Type B pancreatic cell (in vitro differentiated cells): ENCODE results near the gene NACAD. TPM values are rescaled to one million over a fixed set of nuclear protein-coding genes. Genes with fewer than 3 reads are reported as not detected.

Source experiments
- DNase-seq: peaks from one replicate; pipeline ENCODE4 v3.0.0; 2021; ENCODE audit warnings: mixed read lengths; ENCODE audit not compliant: unreplicated experiment; ENCODE audit errors: extremely low spot score
- H3K27ac Mint-ChIP-seq: 2 replicates; pipeline ENCODE4 v1.8.0; 2021; ENCODE audit warnings: mild to moderate bottlenecking, mixed read lengths
- H3K27me3 Mint-ChIP-seq: 2 replicates; pipeline ENCODE4 v1.8.0; 2021; ENCODE audit warnings: mixed read lengths
- H3K36me3 Mint-ChIP-seq: 2 replicates; pipeline ENCODE4 v1.8.0; 2021; ENCODE audit warnings: mixed read lengths
- H3K4me1 Mint-ChIP-seq: one replicate; pipeline ENCODE4 v1.8.0; 2021; ENCODE audit warnings: mixed read lengths; ENCODE audit not compliant: unreplicated experiment
- H3K4me3 Mint-ChIP-seq: 2 replicates; pipeline ENCODE4 v1.8.0; 2021; ENCODE audit warnings: mild to moderate bottlenecking, mixed read lengths
- H3K9me3 Mint-ChIP-seq: 2 replicates; pipeline ENCODE4 v1.8.0; 2021; ENCODE audit warnings: mixed read lengths
- total RNA-seq: library from RNA; stranded (reverse); gene quantifications from 2 replicates; pipeline ENCODE4 v1.2.1, GENCODE V29; 2021; ENCODE audit warnings: low replicate concordance
- TF ChIP-seq, protein P1 (sequence below): fragments of 200-600 bp; sonication (generic); conservative IDR thresholded peaks from 2 replicates; pipeline ENCODE4 v1.5.0; 2021; ENCODE audit warnings: antibody characterized with exemption, mild to moderate bottlenecking

Gene NACAD
- total RNA-seq, 1 donor from 2014 or later: 12.5 TPM

DNA sequence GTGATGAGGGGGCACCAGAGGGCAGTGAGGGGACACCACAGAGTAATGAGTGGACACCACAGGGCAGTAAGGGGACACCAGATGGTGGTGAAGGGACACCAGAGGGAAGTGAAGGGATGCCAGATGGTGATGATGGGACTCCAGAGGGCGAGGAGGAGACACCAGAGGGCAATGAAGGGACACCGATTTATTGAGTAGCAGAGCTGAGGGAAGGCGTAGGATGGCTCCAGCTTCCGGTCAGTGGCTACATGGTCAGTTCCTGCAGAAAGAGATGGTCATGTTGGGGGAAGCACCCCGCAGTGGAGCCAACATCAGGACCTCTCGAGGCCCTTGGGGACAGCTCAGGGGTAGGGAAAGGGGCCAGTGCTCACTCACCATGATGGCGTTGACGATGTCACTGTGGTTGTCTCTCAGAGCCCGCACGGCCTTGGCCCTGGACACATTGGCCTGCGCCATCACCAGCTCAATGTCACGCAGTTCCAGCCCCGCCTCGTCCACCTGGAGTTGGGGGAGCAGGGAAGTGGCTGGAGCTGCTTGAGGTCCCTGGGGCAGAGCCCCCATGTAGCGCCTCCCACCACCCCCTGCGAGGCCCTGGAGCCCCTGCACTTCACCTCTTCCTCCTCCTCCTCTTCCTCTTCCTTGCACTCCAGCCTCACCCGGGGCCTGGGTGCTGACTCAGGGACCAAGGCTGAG lies 8.4 kb downstream of the NACAD start:
- no peaks in the 10 kb centered on the region for H3K36me3 Mint-ChIP-seq
- DNase-seq: no peak
- no peaks in the 10 kb centered on the region for H3K9me3 Mint-ChIP-seq
- no peaks in the 10 kb centered on the region for H3K4me1 Mint-ChIP-seq
- H3K4me3 Mint-ChIP-seq: no peak overlapping the region
- TF ChIP-seq, protein P1, sequence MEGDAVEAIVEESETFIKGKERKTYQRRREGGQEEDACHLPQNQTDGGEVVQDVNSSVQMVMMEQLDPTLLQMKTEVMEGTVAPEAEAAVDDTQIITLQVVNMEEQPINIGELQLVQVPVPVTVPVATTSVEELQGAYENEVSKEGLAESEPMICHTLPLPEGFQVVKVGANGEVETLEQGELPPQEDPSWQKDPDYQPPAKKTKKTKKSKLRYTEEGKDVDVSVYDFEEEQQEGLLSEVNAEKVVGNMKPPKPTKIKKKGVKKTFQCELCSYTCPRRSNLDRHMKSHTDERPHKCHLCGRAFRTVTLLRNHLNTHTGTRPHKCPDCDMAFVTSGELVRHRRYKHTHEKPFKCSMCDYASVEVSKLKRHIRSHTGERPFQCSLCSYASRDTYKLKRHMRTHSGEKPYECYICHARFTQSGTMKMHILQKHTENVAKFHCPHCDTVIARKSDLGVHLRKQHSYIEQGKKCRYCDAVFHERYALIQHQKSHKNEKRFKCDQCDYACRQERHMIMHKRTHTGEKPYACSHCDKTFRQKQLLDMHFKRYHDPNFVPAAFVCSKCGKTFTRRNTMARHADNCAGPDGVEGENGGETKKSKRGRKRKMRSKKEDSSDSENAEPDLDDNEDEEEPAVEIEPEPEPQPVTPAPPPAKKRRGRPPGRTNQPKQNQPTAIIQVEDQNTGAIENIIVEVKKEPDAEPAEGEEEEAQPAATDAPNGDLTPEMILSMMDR: no peak
- H3K27ac Mint-ChIP-seq: no peak overlapping the region
- no peaks in the 10 kb centered on the region for H3K27me3 Mint-ChIP-seq

DNA sequence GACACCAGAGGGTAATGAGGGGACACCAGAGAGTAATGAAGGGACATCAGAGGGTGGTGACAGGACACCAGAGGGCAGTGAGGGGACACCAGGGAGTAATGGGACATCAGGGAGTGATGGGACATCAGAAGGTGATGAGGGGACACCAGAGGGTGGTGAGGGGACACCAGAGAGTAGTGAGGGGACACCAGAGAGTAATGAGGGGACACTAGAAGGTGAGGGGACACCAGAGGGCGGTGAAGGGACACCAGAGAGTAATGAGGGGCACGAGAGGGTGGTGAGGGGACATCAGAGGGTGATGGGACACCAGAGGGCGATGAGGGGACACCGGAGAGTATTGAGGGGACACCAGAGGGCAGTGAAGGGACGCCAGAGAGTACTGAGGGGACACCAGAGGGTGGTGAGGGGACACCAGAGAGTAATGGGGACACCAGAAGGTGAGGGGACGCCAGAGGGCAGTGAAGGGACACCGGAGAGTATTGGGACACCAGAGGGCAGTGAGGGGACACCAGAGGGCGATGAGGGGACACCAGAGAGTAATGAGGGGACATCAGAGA lies 10.6 kb downstream of the NACAD start:
- no peak overlapping the region for H3K27ac Mint-ChIP-seq
- H3K9me3 Mint-ChIP-seq: no peaks in the 10 kb centered on the region

DNA sequence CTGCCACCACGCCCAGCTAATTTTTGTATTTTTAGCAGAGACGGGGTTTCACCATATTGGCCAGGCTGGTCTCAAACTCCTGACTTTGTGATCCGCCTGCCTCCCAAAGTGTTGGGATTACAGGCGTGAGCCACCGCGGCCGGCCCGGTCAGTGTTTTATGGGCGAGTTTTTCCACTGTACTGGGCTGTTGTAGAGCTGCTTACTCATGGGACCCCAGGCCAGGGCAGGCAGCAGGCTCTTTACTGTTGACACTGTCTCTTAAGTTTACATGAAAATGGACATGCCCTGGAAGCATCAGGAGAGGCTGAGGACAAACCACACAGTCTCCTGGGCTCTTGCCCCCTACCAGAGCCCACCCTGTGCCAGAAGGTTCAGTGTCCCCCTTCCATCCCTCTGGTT lies 11.2 kb downstream of the NACAD start:
- TF ChIP-seq, protein P1: no peak
- H3K4me3 Mint-ChIP-seq: no peak overlapping the region
- no peaks in the 10 kb centered on the region for H3K27me3 Mint-ChIP-seq
- no peak for DNase-seq
- no peak overlapping the region for H3K27ac Mint-ChIP-seq
- H3K9me3 Mint-ChIP-seq: no peaks in the 10 kb centered on the region
- H3K4me1 Mint-ChIP-seq: no peaks in the 10 kb centered on the region
- H3K36me3 Mint-ChIP-seq: peaks cover 6% of the 10 kb centered on the region

More for the DNA sequence above, 10.6 kb downstream of the NACAD start:
- H3K36me3 Mint-ChIP-seq: peaks cover 2% of the 10 kb centered on the region
- H3K4me1 Mint-ChIP-seq: no peaks in the 10 kb centered on the region
- no peak for DNase-seq
- H3K4me3 Mint-ChIP-seq: no peak overlapping the region
- H3K27me3 Mint-ChIP-seq: no peaks in the 10 kb centered on the region
- TF ChIP-seq, protein P1: no peak

DNA sequence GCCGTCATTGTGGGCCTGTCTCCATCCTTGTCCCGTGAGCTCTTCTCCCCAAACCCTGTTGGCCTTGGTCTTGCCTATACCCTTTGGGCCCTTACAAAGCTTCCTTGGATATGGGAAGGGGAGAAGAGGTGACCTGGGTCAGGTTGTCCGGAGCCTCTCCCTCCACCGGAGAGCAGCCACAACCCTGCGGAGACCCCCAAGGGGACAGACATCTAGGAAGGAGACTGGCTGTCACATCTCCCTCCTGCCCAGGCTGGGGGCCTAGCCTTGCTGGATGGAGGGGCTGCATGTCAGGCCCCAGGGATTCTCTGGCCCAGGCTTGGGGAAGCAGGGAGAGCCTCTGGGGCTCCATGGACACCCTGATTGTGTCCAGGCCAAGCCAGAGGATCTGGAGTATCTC lies 11.8 kb downstream of the NACAD start:
- DNase-seq: no peak
- no peaks in the 10 kb centered on the region for H3K27me3 Mint-ChIP-seq
- H3K36me3 Mint-ChIP-seq: peaks cover 8% of the 10 kb centered on the region
- no peak overlapping the region for H3K27ac Mint-ChIP-seq
- TF ChIP-seq, protein P1: no peak
- no peaks in the 10 kb centered on the region for H3K4me1 Mint-ChIP-seq
- no peaks in the 10 kb centered on the region for H3K9me3 Mint-ChIP-seq
- H3K4me3 Mint-ChIP-seq: no peak overlapping the region

DNA sequence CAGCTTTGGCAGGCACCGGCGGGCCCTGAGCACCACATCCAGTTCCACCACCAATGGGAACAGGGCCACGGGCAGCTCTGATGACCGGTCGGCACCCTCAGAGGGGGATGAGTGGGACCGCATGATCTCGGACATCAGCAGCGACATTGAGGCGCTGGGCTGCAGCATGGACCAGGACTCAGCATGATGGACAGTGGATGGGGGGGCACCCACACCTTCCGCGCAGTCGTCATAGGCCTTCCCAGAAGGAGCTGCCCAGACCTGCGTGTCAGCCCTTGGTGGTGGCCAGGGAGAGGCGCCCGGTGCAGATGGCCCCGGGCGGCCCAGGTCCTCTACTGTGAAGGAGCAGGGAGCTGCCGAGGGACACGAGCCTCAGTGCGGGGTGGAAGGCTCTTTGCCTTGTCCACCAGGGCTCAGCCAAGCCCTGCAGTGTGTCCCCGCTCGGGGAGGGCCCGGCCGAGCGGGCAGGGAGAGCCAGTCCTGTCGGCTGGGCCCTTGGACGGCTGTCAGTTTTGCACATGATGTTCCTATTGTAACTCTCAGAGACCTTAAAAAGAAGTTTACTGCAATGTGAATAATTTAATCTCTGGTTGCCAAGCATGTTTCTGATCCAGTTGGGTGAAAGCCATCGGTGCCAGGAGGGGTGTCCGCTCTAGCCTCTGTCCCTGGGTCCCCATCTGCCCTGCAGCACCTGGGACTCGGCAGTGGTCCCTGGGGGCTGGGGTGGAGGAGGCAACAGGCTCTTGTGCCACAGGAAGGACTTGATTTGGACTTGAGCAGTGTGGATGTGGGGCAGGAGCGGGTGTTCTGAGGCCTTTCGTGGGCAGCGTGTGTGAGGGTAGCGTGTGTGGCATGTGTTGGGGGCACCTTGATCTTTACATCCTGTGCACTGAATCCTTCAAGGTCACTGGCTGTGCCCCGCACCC lies 12.6 kb downstream of the NACAD start:
- H3K36me3 Mint-ChIP-seq: peaks cover 12% of the 10 kb centered on the region
- H3K9me3 Mint-ChIP-seq: no peaks in the 10 kb centered on the region
- no peak overlapping the region for H3K4me3 Mint-ChIP-seq
- TF ChIP-seq, protein P1: no peak
- no peaks in the 10 kb centered on the region for H3K4me1 Mint-ChIP-seq
- no peak for DNase-seq
- no peaks in the 10 kb centered on the region for H3K27me3 Mint-ChIP-seq
- no peak overlapping the region for H3K27ac Mint-ChIP-seq
